H9 (cell line): ENCODE measurements around the gene ARFGEF2. TPM values are rescaled to one million over a fixed set of nuclear protein-coding genes. Genes with fewer than 3 reads are reported as not detected.

Experiments
- DNase-seq: peaks from one replicate; pipeline ENCODE4 v3.0.0-alpha.2; 2017
- H2AFZ ChIP-seq: one replicate; pipeline ENCODE4 v1.6.1; 2013; ENCODE audit warnings: mild to moderate bottlenecking, low read length, control low read depth, moderate library complexity
- H2AK5ac ChIP-seq: 2 replicates; pipeline ENCODE4 v1.6.1; 2013; ENCODE audit warnings: low read length, control low read depth, mixed read lengths; ENCODE audit not compliant: insufficient read length
- H2BK120ac ChIP-seq: one replicate; pipeline ENCODE4 v1.6.1; 2013; ENCODE audit warnings: low read depth, mild to moderate bottlenecking, low read length, control low read depth, inconsistent platforms; ENCODE audit not compliant: poor library complexity, severe bottlenecking
- H2BK12ac ChIP-seq: 2 replicates; pipeline ENCODE4 v1.6.1; 2013; ENCODE audit warnings: low read length, control low read depth, mixed read lengths, low read depth; ENCODE audit not compliant: insufficient read length
- H2BK15ac ChIP-seq: 2 replicates; pipeline ENCODE4 v1.6.1; 2013; ENCODE audit warnings: low read depth, low read length, control low read depth
- H2BK20ac ChIP-seq: one replicate; pipeline ENCODE4 v1.6.1; 2013; ENCODE audit warnings: low read depth, mild to moderate bottlenecking, low read length, control low read depth, inconsistent platforms; ENCODE audit not compliant: poor library complexity, severe bottlenecking
- H2BK5ac ChIP-seq: 2 replicates; pipeline ENCODE4 v1.6.1; 2013; ENCODE audit warnings: low read length, control low read depth, mixed read lengths; ENCODE audit not compliant: insufficient read length
- H3K14ac ChIP-seq: 2 replicates; pipeline ENCODE4 v1.6.1; 2013; ENCODE audit warnings: low read length, control low read depth; ENCODE audit not compliant: insufficient read depth
- H3K18ac ChIP-seq: 2 replicates; pipeline ENCODE4 v1.6.1; 2013; ENCODE audit warnings: low read depth, mild to moderate bottlenecking, mixed read lengths, low read length, control low read depth; ENCODE audit not compliant: insufficient read length
- H3K23ac ChIP-seq: 2 replicates; pipeline ENCODE4 v1.6.1; 2013; ENCODE audit warnings: low read length, control low read depth, mixed read lengths, low read depth; ENCODE audit not compliant: insufficient read length
- H3K23me2 ChIP-seq: 2 replicates; pipeline ENCODE4 v1.6.1; 2013; ENCODE audit warnings: low read depth, mild to moderate bottlenecking, mixed read lengths, low read length, control low read depth; ENCODE audit not compliant: insufficient read length, poor library complexity, severe bottlenecking
- H3K27ac ChIP-seq: 2 replicates; pipeline ENCODE4 v1.5.1; 2013; ENCODE audit warnings: low read length, control low read depth, mixed read lengths, low read depth; ENCODE audit not compliant: insufficient read length
- H3K27me3 ChIP-seq: 2 replicates; pipeline ENCODE4 v1.6.1; 2013; ENCODE audit warnings: low read length, control low read depth, inconsistent platforms; ENCODE audit not compliant: insufficient read depth
- H3K4ac ChIP-seq: 2 replicates; pipeline ENCODE4 v1.6.1; 2013; ENCODE audit warnings: low read depth, mild to moderate bottlenecking, control low read depth, inconsistent platforms, low read length, moderate library complexity
- H3K4me1 ChIP-seq: 2 replicates; pipeline ENCODE4 v1.6.1; 2013; ENCODE audit warnings: low read length, control low read depth, inconsistent platforms; ENCODE audit not compliant: insufficient read depth
- H3K4me2 ChIP-seq: 2 replicates; pipeline ENCODE4 v1.6.1; 2013; ENCODE audit warnings: low read length, control low read depth, mixed read lengths; ENCODE audit not compliant: insufficient read length, insufficient read depth
- H3K56ac ChIP-seq: 2 replicates; pipeline ENCODE4 v1.6.1; 2013; ENCODE audit warnings: low read depth, mild to moderate bottlenecking, mixed read lengths, low read length, control low read depth; ENCODE audit not compliant: insufficient read length
- H3K79me1 ChIP-seq: 2 replicates; pipeline ENCODE4 v1.6.1; 2013; ENCODE audit warnings: low read depth, mild to moderate bottlenecking, moderate library complexity, low read length, control low read depth, inconsistent platforms; ENCODE audit not compliant: insufficient read depth, poor library complexity, severe bottlenecking
- H3K79me2 ChIP-seq: 2 replicates; pipeline ENCODE4 v1.6.1; 2013; ENCODE audit warnings: low read length, control low read depth, inconsistent platforms; ENCODE audit not compliant: insufficient read depth
- H3K9ac ChIP-seq: 2 replicates; pipeline ENCODE4 v1.6.1; 2013; ENCODE audit warnings: low read length, control low read depth, mixed read lengths; ENCODE audit not compliant: insufficient read length; ENCODE audit errors: extremely low read depth
- H3K9me3 ChIP-seq: one replicate; pipeline ENCODE4 v1.6.1; 2013; ENCODE audit warnings: low read depth, low read length, inconsistent platforms; ENCODE audit not compliant: control insufficient read depth
- H3T11ph ChIP-seq: one replicate; pipeline ENCODE4 v1.6.1; 2013; ENCODE audit warnings: mild to moderate bottlenecking, low read length, control low read depth, inconsistent platforms
- H4K20me1 ChIP-seq: one replicate; pipeline ENCODE4 v1.6.1; 2013; ENCODE audit not compliant: control insufficient read depth, insufficient read length, insufficient read depth
- H4K5ac ChIP-seq: 2 replicates; pipeline ENCODE4 v1.6.1; 2013; ENCODE audit warnings: low read depth, mild to moderate bottlenecking, mixed read lengths, low read length, control low read depth; ENCODE audit not compliant: insufficient read length
- H4K8ac ChIP-seq: replicated peaks from 2 replicates; pipeline ENCODE4 v1.6.1; 2013; ENCODE audit warnings: low read length, control low read depth, mixed read lengths, low read depth; ENCODE audit not compliant: insufficient read length
- H4K91ac ChIP-seq: 2 replicates; pipeline ENCODE4 v1.6.1; 2013; ENCODE audit warnings: low read depth, mild to moderate bottlenecking, moderate library complexity, mixed read lengths, low read length, control low read depth; ENCODE audit not compliant: insufficient read length
- H3K27ac Mint-ChIP-seq, 3 experiments: 2 replicates in 2 of 3; 3 replicates in 1 of 3; pipeline ENCODE4 v1.8.0; 2020 to 2021; ENCODE audit warnings: mixed read lengths in 3 of 3, mild to moderate bottlenecking in 1 of 3, moderate library complexity in 1 of 3
- H3K27me3 Mint-ChIP-seq: 2 replicates; pipeline ENCODE4 v1.8.0; 2021; ENCODE audit warnings: low read depth, mild to moderate bottlenecking, moderate library complexity, mixed read lengths
- H3K36me3 Mint-ChIP-seq, 3 experiments: 2 replicates in 2 of 3; 3 replicates in 1 of 3; pipeline ENCODE4 v1.8.0; 2020 to 2021; ENCODE audit warnings: low read depth in 3 of 3, mixed read lengths in 3 of 3; ENCODE audit not compliant: insufficient read depth in 1 of 3
- H3K4me1 Mint-ChIP-seq, 2 experiments: 2 replicates each; pipeline ENCODE4 v1.8.0; 2020; ENCODE audit warnings: mixed read lengths in 2 of 2
- H3K4me3 Mint-ChIP-seq, 2 experiments: 2 replicates in 1 of 2; 3 replicates in 1 of 2; pipeline ENCODE4 v1.8.0; 2020 to 2021; ENCODE audit warnings: mild to moderate bottlenecking in 2 of 2, mixed read lengths in 2 of 2, moderate library complexity in 1 of 2
- H3K9me3 Mint-ChIP-seq, 2 experiments: 2 replicates in 1 of 2; 3 replicates in 1 of 2; pipeline ENCODE4 v1.8.0; 2020; ENCODE audit warnings: mild to moderate bottlenecking in 2 of 2, mixed read lengths in 2 of 2, moderate library complexity in 1 of 2
- CTCF ChIP-seq: fragments of 200-600 bp; sonication (generic); conservative IDR thresholded peaks from 3 replicates; pipeline ENCODE4 v1.8.0; 2021; ENCODE audit warnings: antibody characterized with exemption, mild to moderate bottlenecking
- WGBS: extraction: QIAGEN DNeasy Blood & Tissue Kit; methylation state at CpG from one replicate; pipeline ENCODE4 v1.1.7; 2013; ENCODE audit warnings: missing lambda C conversion rate, low lambda C conversion rate, mixed read lengths; ENCODE audit not compliant: insufficient read length; ENCODE audit errors: extremely low coverage; 5-methylcytosine and 5-hydroxymethylcytosine counted together
- total RNA-seq: library from RNA; stranded (reverse); gene quantifications from 2 replicates; pipeline ENCODE4 v1.2.1, GENCODE V29; 2021

ARFGEF2 gene
- total RNA-seq, 1 experiment from 2014 or later: 16.6 TPM

GRCh38 chr20:48944663-48945297, 23.3 kb downstream of the ARFGEF2 start:
- Histone ChIP-seq H2AK5ac (no peak overlapping the region), H4K20me1 (no peaks in the 10 kb centered on the region), H3K18ac (no peak overlapping the region), H2BK120ac (no peak overlapping the region), H3K27ac (no peak overlapping the region), H3K23ac (no peak overlapping the region), H4K8ac (no peak overlapping the region), H2BK5ac (no peak overlapping the region), H3K79me1 (no peaks in the 10 kb centered on the region), H3K4ac (no peak overlapping the region), H3K9me3 (no peaks in the 10 kb centered on the region), H3T11ph (no peak overlapping the region), H3K4me2 (no peak overlapping the region), H2BK15ac (no peak overlapping the region), H3K4me1 (no peaks in the 10 kb centered on the region), H2BK12ac (no peak overlapping the region), H2BK20ac (no peak overlapping the region), H3K14ac (no peak overlapping the region), H3K9ac (no peak overlapping the region), H2AFZ (no peak overlapping the region), H3K79me2 (no peaks in the 10 kb centered on the region), H4K5ac (no peak overlapping the region), H3K23me2 (no peaks in the 10 kb centered on the region), H3K27me3 (no peaks in the 10 kb centered on the region), H4K91ac (no peak overlapping the region), H3K56ac (no peak overlapping the region)
- Mint-ChIP-seq H3K36me3 (peaks cover 4 to 29% (median 11%) of the 10 kb centered on the region in 3 experiments; a peak in 4 of 7 replicates), H3K4me3 (no peak overlapping the region), H3K27me3 (no peaks in the 10 kb centered on the region), H3K27ac (peak overlapping the region in 1 of 3 experiments; percentile 41; a peak in 2 of 7 replicates), H3K9me3 (no peaks in the 10 kb centered on the region), H3K4me1 (peaks cover 3 to 13% of the 10 kb centered on the region in 2 experiments; a peak in 1 of 4 replicates)
- TF ChIP-seq CTCF: no peak
- no peak for DNase-seq
- no CpG with 5 or more reads among the region's 3 CpGs for WGBS
